GM10248 (cell line): Measurements from ENCODE around the gene RTN4R.
A peak's percentile ranks its signal among the peaks of the same experiment; 100 is the strongest.

Experiments
- CTCF ChIA-PET: fragments of 300-600 bp; sonication (Branson Sonifier 250); formaldehyde crosslinking; extraction: SDS; loops from one replicate; lab custom pipeline; 2021; ENCODE audit warnings: antibody characterized with exemption; lab: Yijun Ruan, JAX
- POLR2A ChIA-PET: fragments of 350-650 bp; sonication (Branson Sonifier 250); formaldehyde crosslinking; extraction: SDS; loops from one replicate; lab custom pipeline; 2020; ENCODE audit warnings: antibody characterized with exemption; lab: Yijun Ruan, JAX
- DNase-seq: peaks from one replicate; pipeline ENCODE4 v3.0.0; 2012; ENCODE audit errors: extremely low spot score
- CTCF ChIP-seq: IDR thresholded peaks from 2 replicates; pipeline ENCODE4 v1.5.1; 2012; ENCODE audit warnings: mild to moderate bottlenecking, low read depth; ENCODE audit errors: extremely low read depth, missing control alignments, control extremely low read depth

Gene RTN4R

GRCh38 chr22:20258584-20259326 lies 9.4 kb downstream of the RTN4R start:
- DNase-seq = peak; percentile 62
- ChIA-PET POLR2A (no interaction called here), CTCF (interaction anchor here (1.0 to 1.9 kb wide), 3 partner anchors 21 to 28 kb away, joined by 3 to 8 read pairs (median 4); no protein-coding TSS in a partner anchor)
- TF ChIP-seq CTCF = peak; percentile 40

GRCh38 chr22:20258021-20258299 lies 10.2 kb downstream of the RTN4R start:
- TF ChIP-seq CTCF = no peak
- ChIA-PET CTCF (interaction anchor here (0.6 to 1.9 kb wide), 4 partner anchors 12 to 82 kb away, joined by 3 to 8 read pairs (median 4); no protein-coding TSS in a partner anchor), POLR2A (no interaction called here)

GRCh38 chr22:20257212-20258020 lies 10.7 kb downstream of the RTN4R start:
- CTCF ChIA-PET = interaction anchor here (0.6 to 1.9 kb wide), 3 partner anchors 11 to 82 kb away, joined by 3 to 4 read pairs (median 4); no protein-coding TSS in a partner anchor
- DNase-seq = no peak
- no peak for TF ChIP-seq CTCF
- POLR2A ChIA-PET = no interaction called here

More at GRCh38 chr22:20258021-20258299, 10.2 kb downstream of the RTN4R start:
- DNase-seq = no peak

- no peak for DNase-seq
- ChIA-PET CTCF (interaction anchor here (1.4 to 1.9 kb wide), 2 partner anchors 19 to 81 kb away, joined by 4 read pairs; no protein-coding TSS in a partner anchor), POLR2A (no interaction called here)
- TF ChIP-seq CTCF = no peak
These were observed 11.4 kb downstream of the RTN4R start for GRCh38 chr22:20256551-20257211.

GRCh38 chr22:20256027-20256426 lies 12.1 kb downstream of the RTN4R start:
- ChIA-PET POLR2A (no interaction called here), CTCF (interaction anchor here (1.9 kb wide), 1 partner anchor 18 kb away, joined by 4 read pairs; no protein-coding TSS in a partner anchor)
- no peak for TF ChIP-seq CTCF
- DNase-seq = no peak
